Measurements from ENCODE around the gene IRS2.
A peak's percentile ranks its signal among the peaks of the same experiment; 100 is the strongest.

GRCh38 chr13:109747524-109747923 lies 38.9 kb downstream of the IRS2 start:
- TF ChIP-seq CTCF (conservative IDR thresholded peaks at IDR 0.05 in 1 of 2, IDR thresholded peaks at IDR 0.05 in 1 of 2; ENCODE audit: low read depth in 1 of 2, low read length in 2 of 2): peak in 1 of 2 donors; percentile 20
- no peak for TF ChIP-seq EZH2 (IDR thresholded peaks at IDR 0.05; ENCODE audit: low read length, missing control alignments)

Measured in fibroblast of lung (primary cell).